Measurements from ENCODE around the gene LLGL2.

The LLGL2 gene

DNA sequence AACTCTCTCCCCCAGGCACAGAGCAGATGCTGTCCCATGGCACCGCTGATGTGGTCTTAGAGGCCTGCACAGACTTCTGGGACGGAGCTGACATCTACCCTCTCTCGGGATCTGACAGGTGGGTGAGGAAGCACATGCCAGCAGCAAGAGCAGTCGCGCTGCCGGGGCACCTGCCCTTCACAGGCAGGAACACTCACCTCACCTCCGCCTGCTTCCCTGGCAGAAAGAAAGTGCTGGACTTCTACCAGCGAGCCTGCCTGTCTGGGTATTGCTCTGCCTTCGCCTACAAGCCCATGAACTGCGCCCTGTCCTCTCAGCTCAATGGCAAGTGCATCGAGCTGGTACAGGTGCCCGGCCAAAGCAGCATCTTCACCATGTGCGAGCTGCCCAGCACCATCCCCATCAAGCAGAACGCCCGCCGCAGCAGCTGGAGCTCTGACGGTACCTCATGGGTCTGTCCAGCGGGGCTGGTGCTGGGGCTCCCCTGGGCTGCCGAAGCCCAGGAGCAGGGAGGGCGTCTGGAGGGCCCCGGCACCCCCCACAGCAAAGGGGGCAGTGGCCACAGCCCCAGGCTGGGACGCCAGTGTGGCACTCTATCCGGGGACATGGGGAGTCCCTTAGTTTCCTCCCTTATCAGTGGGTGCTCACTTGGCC, 31.9 kb upstream of the LLGL2 start:
- no peak for DNase-seq (ENCODE audit: low read depth)
- no peak overlapping the region for H3K4me3 ChIP-seq (ENCODE audit: low read depth, low read length)
- TF ChIP-seq, protein P1, sequence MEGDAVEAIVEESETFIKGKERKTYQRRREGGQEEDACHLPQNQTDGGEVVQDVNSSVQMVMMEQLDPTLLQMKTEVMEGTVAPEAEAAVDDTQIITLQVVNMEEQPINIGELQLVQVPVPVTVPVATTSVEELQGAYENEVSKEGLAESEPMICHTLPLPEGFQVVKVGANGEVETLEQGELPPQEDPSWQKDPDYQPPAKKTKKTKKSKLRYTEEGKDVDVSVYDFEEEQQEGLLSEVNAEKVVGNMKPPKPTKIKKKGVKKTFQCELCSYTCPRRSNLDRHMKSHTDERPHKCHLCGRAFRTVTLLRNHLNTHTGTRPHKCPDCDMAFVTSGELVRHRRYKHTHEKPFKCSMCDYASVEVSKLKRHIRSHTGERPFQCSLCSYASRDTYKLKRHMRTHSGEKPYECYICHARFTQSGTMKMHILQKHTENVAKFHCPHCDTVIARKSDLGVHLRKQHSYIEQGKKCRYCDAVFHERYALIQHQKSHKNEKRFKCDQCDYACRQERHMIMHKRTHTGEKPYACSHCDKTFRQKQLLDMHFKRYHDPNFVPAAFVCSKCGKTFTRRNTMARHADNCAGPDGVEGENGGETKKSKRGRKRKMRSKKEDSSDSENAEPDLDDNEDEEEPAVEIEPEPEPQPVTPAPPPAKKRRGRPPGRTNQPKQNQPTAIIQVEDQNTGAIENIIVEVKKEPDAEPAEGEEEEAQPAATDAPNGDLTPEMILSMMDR (conservative IDR thresholded peaks at IDR 0.05; ENCODE audit: low read depth, low read length) = no peak

DNA sequence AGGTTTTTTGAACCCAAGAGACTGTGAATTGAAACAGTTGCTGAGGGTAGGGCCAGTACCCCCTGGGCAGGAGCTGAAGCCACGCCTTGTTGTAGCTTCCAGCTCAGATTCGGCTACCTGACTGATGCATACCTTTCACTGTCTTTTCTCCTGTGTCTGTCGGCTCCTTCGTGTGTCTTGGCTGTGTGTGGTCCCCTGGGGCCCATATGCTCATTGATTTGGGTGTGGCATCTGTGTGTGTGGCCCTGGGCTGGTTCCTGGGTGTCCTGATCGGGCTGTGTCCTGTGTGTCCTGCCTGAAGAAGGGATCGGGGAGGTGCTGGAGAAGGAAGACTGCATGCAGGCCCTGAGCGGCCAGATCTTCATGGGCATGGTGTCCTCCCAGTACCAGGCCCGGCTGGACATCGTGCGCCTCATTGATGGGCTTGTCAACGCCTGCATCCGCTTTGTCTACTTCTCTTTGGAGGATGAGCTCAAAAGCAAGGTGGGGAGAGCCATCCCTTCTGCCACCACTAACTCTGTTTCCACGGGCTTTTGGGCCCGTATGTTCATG, 31.1 kb upstream of the LLGL2 start:
- no peak overlapping the region for H3K4me3 ChIP-seq (ENCODE audit: low read depth, low read length)
- no peak for DNase-seq (ENCODE audit: low read depth)
- TF ChIP-seq, protein P1 (conservative IDR thresholded peaks at IDR 0.05; ENCODE audit: low read depth, low read length) = no peak

DNA sequence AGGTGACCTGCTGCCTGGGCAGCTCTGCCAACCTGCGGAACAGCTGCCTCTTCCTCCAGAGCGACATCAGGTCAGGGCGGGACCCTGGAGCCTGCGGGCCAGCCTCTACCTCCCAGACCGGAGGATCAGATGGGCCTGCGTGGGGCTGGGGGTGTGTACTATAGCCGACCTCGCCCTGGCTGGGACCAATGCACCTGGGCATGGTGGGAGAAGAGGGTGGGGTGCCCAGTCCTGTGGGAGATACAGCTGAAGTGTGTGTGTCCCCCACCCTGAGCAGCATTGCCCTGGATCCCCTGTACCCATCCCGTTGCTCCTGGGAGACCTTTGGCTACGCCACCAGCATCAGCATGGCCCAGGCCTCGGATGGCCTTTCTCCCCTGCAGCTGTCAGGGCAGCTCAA, 29.5 kb upstream of the LLGL2 start:
- TF ChIP-seq, protein P1 (conservative IDR thresholded peaks at IDR 0.05; ENCODE audit: low read depth, low read length) = no peak
- H3K4me3 ChIP-seq (ENCODE audit: low read depth, low read length) = no peak overlapping the region
- no peak for DNase-seq (ENCODE audit: low read depth)

DNA sequence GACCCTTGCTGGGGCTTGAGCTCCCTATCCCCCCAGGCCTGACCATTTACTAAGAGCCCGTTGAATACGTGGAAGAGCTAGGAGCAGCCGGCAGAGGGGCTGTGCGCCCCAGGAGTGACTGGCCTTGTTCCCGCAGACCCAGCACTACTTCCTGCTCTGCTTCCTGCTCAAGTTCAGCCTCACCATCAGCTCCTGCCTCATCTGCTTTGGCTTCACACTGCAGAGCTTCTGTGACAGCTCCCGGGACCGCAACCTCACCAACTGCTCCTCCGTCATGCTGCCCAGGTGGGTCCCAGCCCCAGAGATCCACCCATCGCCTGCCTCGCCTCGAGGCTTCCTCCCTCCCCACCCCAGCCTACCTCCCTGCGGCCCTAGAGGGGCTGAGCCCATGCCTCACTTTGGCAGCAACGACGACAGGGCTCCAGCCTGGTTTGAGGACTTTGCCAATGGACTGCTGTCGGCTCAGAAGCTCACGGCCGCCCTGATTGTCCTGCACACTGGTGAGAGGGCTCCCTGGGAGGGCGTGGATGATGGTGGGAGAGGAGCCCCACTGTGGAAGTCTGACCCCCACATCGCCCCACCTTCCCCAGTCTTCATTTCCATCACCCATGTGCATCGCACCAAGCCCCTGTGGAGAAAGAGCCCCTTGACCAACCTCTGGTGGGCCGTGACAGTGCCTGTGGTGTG, 27.3 kb upstream of the LLGL2 start:
- H3K4me3 ChIP-seq (ENCODE audit: low read depth, low read length) = no peak overlapping the region
- TF ChIP-seq, protein P1 (conservative IDR thresholded peaks at IDR 0.05; ENCODE audit: low read depth, low read length) = no peak
- DNase-seq (ENCODE audit: low read depth) = no peak

DNA sequence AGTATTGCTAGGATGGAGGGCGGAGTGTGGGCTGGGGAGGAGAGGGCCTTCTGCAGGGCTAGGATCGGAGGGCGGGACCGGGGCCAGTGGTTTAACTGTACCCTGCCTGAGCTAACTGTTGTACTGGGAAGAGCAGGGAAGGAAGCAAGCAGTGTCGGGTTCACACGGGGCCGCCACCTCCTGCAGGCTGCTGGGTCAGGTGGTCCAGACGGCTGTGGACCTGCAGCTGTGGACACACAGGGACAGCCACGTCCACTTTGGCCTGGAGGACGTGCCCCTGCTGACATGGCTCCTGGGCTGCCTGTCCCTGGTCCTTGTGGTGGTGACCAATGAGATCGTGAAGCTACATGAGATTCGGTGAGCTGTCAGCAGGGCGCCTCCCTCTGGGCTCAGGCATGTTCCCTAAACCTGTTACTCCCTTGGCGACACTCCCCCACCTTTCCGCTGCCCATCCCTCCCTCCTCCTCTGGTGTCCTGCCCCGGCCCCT, 26.7 kb upstream of the LLGL2 start:
- TF ChIP-seq, protein P1 (conservative IDR thresholded peaks at IDR 0.05; ENCODE audit: low read depth, low read length) = no peak
- H3K4me3 ChIP-seq (ENCODE audit: low read depth, low read length) = no peak overlapping the region
- no peak for DNase-seq (ENCODE audit: low read depth)

DNA sequence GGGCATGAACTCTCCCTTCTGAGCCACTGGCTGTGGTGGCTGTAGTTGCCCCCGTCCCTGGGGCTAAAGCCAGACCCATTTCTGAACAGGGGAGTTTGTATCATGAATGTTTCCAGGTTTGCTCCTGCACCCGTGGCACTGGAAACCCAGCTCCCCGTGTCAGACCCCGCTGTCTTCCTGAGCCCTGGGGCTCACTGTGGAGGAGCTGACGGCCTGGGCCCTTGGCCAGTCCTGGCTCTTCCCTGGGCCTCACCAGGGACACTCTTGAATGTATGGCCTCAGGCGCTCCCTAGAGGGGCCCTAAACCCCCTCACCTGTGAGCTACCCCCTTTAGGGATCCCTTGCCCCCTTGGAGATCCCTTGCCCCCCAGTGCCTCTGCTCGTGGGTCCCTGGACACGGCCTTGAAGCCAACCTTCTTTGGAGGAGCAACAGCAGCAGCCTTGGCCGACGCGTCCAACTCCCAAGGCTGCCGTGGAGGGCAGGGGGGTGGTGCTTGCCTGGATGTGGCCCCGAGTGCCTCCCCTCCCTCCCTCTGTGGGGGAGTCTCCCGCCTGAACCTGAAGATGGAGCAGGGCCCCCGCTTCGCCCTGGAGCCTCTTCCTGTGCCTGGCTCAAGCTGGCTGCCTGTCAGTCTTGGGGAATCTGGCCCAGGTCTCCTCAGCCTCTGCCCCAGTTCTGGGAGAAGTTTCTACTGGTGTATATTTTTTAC, 26.0 kb upstream of the LLGL2 start:
- H3K4me3 ChIP-seq (ENCODE audit: low read depth, low read length) = no peak overlapping the region
- no peak for DNase-seq (ENCODE audit: low read depth)
- TF ChIP-seq, protein P1 (conservative IDR thresholded peaks at IDR 0.05; ENCODE audit: low read depth, low read length) = no peak
